ENCODE measurements around the gene LEMD3. TPM values are rescaled to one million over a fixed set of nuclear protein-coding genes. Genes with fewer than 3 reads are reported as not detected.
A peak's percentile ranks its signal among the peaks of the same experiment; 100 is the strongest.

The LEMD3 gene
- total RNA-seq, 4 donors from 2014 or later: 17.9 to 51.7 (median 44.3) TPM

DNA sequence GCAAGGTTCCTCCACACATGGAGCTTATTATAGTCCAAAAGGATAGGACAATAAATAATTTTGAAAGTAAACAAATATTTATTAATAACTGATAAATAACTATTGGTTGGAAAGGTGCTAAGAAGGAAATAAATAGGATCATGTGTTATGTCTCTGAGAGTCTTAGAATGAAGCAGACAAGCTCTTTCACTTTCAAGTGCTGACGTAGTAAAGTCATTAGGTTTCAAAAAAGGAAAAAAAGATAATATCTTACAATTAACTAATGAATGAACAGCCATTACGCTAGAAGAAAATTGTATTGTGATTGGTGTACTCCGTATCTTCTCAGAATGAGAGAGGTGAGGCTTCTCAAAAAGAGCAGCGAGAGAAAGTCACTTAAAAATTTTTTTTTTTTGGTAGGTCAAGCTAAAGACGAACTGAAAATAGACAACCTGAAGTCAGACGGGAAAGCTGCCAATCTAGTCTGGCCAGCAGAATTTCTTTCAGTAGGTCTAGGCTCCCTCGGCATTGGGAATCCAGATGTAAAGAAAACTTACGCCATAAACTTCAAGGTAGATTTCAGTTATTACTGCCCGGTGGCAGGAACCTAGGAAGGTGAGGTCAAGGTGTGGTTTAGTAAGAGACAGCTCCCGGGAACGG is 583 bp upstream of the LEMD3 start:
- no peak for DNase-seq
- peak overlapping the region; percentile 91 to 96 (median 94) for H3K27ac ChIP-seq
- no peaks in the 10 kb centered on the region for H3K9me3 ChIP-seq
- H3K36me3 ChIP-seq: no peaks in the 10 kb centered on the region
- peak overlapping the region; percentile 78 to 98 (median 94) for H3K4me3 ChIP-seq
- no peaks in the 10 kb centered on the region for H3K27me3 ChIP-seq
- TF ChIP-seq, protein P1, sequence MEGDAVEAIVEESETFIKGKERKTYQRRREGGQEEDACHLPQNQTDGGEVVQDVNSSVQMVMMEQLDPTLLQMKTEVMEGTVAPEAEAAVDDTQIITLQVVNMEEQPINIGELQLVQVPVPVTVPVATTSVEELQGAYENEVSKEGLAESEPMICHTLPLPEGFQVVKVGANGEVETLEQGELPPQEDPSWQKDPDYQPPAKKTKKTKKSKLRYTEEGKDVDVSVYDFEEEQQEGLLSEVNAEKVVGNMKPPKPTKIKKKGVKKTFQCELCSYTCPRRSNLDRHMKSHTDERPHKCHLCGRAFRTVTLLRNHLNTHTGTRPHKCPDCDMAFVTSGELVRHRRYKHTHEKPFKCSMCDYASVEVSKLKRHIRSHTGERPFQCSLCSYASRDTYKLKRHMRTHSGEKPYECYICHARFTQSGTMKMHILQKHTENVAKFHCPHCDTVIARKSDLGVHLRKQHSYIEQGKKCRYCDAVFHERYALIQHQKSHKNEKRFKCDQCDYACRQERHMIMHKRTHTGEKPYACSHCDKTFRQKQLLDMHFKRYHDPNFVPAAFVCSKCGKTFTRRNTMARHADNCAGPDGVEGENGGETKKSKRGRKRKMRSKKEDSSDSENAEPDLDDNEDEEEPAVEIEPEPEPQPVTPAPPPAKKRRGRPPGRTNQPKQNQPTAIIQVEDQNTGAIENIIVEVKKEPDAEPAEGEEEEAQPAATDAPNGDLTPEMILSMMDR (IDR thresholded peaks at IDR 0.05): no peak
- no peak for TF ChIP-seq POLR2A (IDR thresholded peaks at IDR 0.05)
- H3K4me1 ChIP-seq: peaks cover 0 to 31% (median 14%) of the 10 kb centered on the region in 4 donors

DNA sequence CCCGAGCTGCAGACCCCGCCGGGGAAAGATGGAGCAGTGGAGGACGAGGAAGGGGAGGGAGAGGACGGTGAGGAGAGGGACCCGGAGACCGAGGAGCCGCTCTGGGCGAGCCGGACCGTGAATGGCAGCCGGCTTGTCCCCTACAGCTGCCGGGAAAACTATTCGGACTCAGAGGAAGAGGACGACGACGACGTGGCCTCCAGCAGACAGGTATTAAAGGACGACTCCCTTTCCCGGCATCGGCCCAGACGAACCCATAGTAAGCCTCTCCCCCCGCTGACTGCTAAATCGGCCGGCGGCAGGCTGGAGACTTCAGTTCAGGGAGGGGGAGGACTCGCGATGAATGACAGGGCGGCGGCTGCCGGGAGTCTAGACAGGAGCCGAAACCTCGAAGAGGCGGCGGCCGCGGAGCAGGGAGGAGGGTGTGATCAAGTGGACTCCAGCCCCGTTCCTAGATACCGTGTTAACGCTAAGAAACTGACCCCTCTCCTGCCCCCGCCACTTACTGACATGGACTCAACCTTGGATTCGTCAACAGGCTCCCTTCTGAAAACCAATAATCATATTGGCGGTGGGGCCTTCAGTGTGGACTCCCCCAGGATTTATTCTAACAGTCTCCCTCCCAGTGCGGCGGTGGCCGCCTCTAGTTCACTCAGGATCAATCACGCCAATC is 962 bp downstream of the LEMD3 start:
- peak; percentile 58 to 89 (median 89) for DNase-seq
- Histone ChIP-seq H3K27me3 (no peaks in the 10 kb centered on the region), H3K4me3 (peak overlapping the region; percentile 78 to 98 (median 94)), H3K36me3 (peaks cover 0 to 3% (median 0%) of the 10 kb centered on the region in 3 donors), H3K27ac (peak overlapping the region; percentile 91 to 96 (median 94)), H3K9me3 (no peaks in the 10 kb centered on the region), H3K4me1 (peaks cover 0 to 44% (median 15%) of the 10 kb centered on the region in 4 donors)
- peak; percentile 53 to 68 for TF ChIP-seq POLR2A (IDR thresholded peaks at IDR 0.05)
- TF ChIP-seq, protein P1 (IDR thresholded peaks at IDR 0.05): no peak

DNA sequence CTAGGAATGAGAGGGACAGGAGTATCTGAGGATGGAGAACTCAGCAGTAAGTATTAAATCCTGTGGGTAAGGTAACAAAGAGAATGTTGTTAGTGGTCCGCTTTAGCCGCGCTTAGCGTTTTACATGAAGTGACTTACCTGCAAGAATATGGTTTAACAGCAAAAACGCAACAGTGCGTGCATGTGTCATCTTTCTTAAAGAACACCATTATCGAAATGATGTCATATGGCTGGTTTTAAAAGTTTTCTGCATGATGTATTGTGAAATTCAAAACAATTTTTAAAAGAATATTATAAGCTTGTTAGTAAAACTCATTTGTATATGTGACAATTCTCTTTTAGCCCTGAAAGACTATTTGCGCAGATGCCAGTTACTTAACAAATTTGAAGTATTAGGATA is 1.7 kb downstream of the LEMD3 start:
- Histone ChIP-seq H3K4me1 (peaks cover 0 to 51% (median 15%) of the 10 kb centered on the region in 4 donors), H3K27me3 (no peaks in the 10 kb centered on the region), H3K27ac (peak overlapping the region in 1 of 4 donors; percentile 91), H3K9me3 (no peaks in the 10 kb centered on the region), H3K4me3 (peak overlapping the region; percentile 78 to 98 (median 94)), H3K36me3 (peaks cover 0 to 3% (median 0%) of the 10 kb centered on the region in 3 donors)
- TF ChIP-seq, protein P1 (IDR thresholded peaks at IDR 0.05): no peak
- no peak for TF ChIP-seq POLR2A (IDR thresholded peaks at IDR 0.05)
- no peak for DNase-seq

DNA sequence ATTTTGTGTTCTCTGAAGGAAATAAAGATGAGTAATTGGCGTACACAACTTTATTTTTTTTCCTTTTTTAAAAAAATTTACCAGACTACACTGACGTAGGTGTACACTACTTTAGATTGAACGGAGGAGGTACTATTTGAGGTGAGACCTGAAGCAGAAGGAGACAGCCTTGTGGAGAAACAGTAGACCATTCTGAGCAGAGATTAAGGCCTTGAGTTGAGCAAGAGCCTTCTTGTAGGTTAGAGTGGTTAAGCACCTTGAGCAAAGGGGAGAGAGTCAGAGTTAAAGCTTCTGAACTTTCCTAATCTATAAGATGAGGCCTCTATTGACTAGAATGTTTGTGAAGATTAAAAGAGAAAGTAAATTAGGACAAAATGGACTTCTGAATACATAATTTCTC is 2.5 kb downstream of the LEMD3 start:
- TF ChIP-seq, protein P1 (IDR thresholded peaks at IDR 0.05): no peak
- TF ChIP-seq POLR2A (IDR thresholded peaks at IDR 0.05): no peak

DNA sequence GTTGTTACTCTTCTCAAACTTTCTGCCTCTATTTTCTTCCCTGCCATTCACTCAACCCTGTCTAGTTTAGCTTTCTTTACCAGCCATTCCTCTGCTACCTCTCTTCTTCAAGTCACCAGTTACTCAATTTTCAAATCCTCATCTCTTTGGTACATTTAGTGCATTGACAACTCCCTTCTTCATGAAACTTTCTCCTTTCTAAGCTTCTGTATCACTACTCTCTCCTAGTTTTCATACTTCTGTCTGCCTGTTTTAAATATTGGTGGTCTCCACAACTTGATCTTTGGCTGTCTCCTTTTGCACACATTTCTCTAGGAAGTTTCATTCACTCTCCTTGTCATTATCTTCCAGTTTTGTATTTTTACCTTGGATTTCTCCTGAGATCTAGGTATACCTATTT is 6.0 kb downstream of the LEMD3 start:
- no peak for DNase-seq
- TF ChIP-seq, protein P1 (IDR thresholded peaks at IDR 0.05): no peak
- TF ChIP-seq POLR2A (IDR thresholded peaks at IDR 0.05): no peak
- Histone ChIP-seq H3K27me3 (no peaks in the 10 kb centered on the region), H3K9me3 (no peaks in the 10 kb centered on the region), H3K4me1 (peaks cover 0 to 54% (median 13%) of the 10 kb centered on the region in 4 donors), H3K4me3 (no peak overlapping the region), H3K36me3 (peaks cover 0 to 7% (median 0%) of the 10 kb centered on the region in 3 donors), H3K27ac (no peak overlapping the region)

More for the DNA sequence above, 2.5 kb downstream of the LEMD3 start:
- Histone ChIP-seq H3K27me3 (no peaks in the 10 kb centered on the region), H3K36me3 (peaks cover 0 to 3% (median 0%) of the 10 kb centered on the region in 3 donors), H3K4me1 (peaks cover 0 to 52% (median 15%) of the 10 kb centered on the region in 4 donors), H3K4me3 (peak overlapping the region; percentile 4 to 91 (median 44)), H3K9me3 (no peaks in the 10 kb centered on the region), H3K27ac (no peak overlapping the region)
- DNase-seq: no peak

Measured in Peyer's patch (tissue), 4 donors.